ENCODE data around the gene KRTAP5-7.
"Not testable (repeated sequence)": the region's sequence is repeated elsewhere in the genome, so short reads cannot be mapped to it uniquely, and the experiment has no call there.

KRTAP5-7 gene

DNA sequence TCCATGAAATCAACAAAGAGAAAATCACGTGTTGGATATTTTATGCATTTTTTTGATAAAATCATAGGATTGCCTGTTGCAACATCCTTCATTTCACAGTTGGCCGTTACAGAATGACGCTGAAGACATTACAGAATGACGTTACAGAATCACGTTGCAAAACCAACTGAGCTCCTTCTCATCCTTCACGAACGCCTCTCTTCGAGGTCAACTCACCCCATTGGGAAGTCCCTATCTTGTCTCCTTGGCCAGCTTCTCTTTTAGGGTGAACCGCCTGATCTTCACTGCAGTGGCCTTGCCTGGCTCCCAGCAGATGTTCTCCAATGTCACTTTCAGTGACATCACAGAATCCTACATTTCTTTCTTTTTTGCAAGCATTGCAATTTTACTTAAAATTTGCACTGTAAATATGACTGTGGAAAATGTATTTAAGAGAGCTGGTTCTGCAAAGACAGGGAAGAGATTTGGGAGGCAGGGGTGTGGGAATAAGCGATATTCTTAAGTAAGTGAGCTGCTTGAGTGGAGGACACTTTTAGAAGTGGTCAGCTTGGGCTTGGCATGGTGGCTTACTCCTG lies 5.1 kb downstream of the KRTAP5-7 start:
- in situ Hi-C loops (cut with MboI; ENCODE audit: low sequenced_read_pairs): no loop called here

DNA sequence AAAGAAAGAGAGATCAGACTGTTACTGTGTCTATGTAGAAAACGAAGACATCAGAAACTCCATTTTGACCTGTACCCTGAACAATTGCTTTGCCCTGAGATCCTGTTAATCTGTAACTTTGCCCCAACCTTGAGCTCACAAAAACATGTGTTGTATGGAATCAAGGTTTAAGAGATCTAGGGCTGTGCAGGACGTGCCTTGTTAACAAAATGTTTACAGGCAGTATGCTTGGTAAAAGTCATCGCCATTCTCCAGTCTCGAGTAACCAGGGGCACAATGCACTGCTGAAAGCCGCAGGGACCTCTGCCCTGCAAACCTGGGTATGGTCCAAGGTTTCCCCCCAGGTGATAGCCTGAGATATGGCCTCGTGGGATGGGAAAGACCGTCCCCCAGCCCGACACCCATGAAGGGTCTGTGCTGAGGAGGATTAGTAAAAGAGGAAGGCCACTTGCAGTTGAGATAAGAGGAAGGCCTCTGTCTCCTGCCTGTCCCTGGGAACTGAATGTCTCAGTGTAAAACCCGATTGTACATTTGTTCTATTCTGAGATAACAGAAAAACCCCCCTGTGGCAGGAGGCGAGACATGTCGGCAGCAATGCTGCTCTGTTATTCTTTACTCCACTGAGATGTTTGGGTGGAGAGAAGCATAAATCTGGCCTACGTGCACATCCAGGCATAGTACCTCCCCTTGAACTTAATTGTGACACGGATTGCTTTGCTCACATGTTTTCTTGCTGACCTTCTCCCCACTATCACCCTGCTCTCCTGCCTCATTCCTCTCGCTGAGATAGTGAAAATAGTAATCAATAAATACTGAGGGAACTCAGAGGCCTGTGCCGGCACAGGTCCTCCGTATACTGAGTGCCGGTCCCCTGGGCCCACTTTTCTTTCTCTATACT lies 7.9 kb downstream of the KRTAP5-7 start:
- in situ Hi-C loops (cut with MboI; ENCODE audit: low sequenced_read_pairs): not testable (repeated sequence)

DNA sequence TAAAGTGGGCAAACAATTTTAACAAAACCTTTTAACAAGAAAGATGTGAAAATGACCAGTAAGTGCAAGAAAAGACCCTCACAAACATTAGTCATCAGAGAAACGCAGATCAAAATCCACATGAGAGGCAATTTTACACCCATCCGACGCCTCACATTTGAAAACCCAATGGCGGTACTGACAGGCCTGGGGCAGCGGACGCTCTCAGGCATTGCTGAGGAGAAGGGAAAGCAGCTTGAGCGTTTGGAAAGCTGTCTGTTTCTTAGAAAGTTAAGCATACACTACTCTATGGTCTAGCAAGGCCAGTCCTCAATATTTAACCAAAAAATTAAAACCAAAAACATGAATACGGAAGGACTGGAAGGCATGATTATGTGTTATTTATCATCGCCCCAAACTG lies 8.8 kb downstream of the KRTAP5-7 start:
- in situ Hi-C loops (cut with MboI; ENCODE audit: low sequenced_read_pairs): no loop called here

DNA sequence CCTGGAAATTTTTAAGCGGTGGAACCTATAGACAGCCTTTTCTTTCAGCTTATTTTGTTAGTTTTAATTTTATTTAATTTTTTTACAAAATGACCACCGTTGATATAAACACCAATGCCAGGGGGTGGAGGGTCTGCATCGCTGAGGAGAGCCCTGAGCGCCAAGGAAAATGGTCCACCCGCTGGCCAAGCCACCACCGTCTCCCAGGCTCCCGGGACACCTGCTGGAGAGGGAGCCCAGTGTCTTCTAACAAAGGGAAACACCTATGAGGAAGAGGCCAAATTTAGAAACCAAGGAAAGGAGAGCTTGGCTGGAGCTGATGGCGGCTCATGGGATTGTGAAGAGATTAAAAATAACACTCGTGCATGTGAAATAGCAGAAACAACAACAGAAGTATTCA lies 10.5 kb downstream of the KRTAP5-7 start:
- in situ Hi-C loops (cut with MboI; ENCODE audit: low sequenced_read_pairs): no loop called here

DNA sequence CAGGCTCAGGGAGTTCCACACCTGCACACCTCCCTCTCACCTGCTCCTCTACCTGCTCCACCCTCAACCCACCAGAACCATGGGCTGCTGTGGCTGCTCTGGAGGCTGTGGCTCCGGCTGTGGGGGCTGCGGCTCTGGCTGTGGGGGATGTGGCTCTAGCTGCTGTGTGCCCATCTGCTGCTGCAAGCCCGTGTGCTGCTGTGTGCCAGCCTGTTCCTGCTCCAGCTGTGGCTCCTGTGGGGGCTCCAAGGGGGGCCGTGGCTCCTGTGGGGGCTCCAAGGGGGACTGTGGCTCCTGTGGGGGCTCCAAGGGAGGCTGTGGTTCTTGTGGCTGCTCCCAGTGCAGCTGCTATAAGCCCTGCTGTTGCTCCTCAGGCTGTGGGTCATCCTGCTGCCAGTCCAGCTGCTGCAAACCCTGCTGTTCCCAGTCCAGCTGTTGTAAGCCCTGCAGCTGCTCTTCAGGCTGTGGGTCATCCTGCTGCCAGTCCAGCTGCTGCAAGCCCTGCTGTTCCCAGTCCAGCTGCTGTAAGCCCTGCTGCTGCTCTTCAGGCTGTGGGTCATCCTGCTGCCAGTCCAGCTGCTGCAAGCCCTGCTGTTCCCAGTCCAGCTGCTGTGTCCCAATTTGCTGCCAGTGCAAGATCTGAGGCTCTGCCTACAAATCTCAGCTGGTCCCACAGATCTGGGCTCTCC lies 11.1 kb downstream of the KRTAP5-7 start, which contains the start of gene KRTAP5-8:
TSS of gene KRTAP5-8 (plus strand) at position 49 of the 689 bp plus-strand sequence. CDS start at position 80, 31 bp downstream.
- in situ Hi-C loops (cut with MboI; ENCODE audit: low sequenced_read_pairs): not testable (repeated sequence)

DNA sequence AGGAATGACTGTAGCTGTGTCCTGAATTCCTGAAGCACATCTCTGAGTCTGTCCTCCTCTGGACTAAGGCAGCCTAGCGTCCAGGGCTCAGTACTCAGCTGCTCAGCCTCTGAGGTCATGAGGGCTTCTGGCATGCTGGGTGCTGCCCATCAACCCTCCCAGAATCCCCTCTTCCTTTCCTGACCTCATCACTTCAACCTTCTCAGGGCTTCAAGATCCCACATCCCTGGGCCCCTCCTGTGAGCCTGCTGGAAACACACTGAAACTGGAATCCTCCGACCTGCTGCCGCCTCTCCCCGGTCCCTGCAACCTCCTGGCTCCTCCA lies 11.6 kb downstream of the KRTAP5-7 start:
- in situ Hi-C loops (cut with MboI; ENCODE audit: low sequenced_read_pairs): no loop called here

DNA sequence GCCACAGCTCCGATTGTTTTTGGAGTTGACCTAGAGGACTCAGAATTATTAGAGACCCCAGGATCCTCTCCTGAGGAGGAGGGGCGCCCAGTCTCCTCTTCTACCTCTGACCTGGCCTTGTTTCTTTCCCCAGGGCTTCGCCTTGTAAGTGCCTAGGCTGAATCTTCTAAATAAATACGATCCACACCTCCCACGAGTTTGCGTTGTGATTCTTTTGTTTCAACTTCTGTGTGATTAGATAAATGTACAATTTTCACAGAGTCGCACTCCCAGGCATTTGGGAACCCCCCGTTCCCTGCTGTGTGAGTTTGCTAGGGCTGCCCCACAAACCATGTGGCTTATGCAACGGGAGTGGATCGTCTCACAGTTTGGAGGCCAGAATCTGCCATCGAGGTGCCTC lies 11.9 kb downstream of the KRTAP5-7 start:
- in situ Hi-C loops (cut with MboI; ENCODE audit: low sequenced_read_pairs): no loop called here

DNA sequence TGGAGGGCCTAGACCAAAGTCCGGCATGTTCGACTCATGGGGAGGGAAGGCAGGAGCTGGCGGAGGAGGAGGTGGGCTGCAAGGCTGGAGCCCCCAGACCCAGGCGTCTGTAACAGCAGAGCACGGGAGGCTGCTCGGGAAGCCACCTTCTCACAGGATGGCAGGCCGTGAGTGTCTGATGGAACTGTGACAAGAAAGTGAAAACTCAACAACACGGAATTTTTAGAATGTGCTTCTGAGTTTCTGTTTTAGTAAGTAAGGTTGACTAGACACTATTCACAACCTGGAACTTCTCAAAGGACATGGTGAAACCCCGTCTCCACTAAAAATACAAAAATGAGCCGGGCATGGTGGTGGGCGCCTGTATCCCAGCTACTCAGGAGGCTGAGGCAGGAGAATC lies 12.9 kb downstream of the KRTAP5-7 start:
- in situ Hi-C loops (cut with MboI; ENCODE audit: low sequenced_read_pairs): not testable (repeated sequence)

DNA sequence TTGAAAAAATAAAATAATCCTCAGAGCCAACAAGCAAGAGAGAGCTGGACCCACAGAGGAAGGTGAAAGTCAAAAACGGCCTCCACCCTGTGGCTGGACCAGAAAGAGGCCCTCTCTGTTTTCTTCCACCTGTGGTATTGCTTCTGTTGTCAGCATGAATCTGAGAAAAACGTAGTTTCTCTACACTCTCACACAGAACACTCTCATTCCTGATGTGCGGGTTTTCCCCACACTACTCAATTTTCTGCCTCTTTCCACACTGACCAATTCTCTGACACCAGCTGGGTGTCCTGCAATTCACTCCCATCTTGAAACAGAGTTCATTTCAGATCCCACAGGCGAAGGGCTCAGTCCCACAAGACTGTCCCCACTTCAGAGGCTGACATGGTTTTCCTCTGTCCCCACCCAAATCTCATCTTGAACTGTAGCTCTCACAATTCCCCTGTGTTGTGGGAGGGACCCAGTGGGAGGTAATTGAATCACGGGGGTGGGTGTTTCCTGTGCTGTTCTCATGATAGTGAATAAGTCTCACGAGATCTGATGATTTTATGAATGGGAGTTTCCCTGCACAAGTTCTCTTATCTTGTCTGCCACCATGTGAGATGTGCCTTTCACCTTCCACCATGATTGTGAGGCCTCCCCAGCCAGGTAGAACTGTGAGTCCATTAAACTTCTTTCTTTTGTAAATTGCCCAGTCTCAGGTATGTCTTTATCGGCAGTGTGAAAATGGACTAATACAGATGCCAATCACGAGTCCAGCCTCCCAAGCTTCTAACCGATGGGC lies 13.6 kb downstream of the KRTAP5-7 start:
- in situ Hi-C loops (cut with MboI; ENCODE audit: low sequenced_read_pairs): not testable (repeated sequence)

DNA sequence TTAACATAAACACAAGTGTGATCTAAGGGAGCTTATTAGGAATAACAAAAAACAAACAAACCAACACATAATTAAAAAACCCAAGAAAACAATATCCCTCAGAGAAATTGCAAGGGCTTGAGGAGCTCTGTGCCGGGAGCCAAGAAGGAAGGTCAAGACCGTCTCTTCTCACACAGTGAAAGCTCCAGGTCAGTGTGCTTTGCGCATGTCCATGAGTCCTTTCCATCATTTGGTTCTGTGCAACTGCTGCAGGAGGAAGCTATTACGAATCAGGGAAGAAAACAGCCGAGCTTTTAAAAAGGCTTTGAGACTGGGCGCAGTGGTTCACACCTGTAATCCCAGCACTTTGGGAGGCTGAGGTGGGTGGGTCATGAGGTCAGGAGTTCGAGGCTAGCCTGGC lies 15.3 kb downstream of the KRTAP5-7 start:
- in situ Hi-C loops (cut with MboI; ENCODE audit: low sequenced_read_pairs): no loop called here

DNA sequence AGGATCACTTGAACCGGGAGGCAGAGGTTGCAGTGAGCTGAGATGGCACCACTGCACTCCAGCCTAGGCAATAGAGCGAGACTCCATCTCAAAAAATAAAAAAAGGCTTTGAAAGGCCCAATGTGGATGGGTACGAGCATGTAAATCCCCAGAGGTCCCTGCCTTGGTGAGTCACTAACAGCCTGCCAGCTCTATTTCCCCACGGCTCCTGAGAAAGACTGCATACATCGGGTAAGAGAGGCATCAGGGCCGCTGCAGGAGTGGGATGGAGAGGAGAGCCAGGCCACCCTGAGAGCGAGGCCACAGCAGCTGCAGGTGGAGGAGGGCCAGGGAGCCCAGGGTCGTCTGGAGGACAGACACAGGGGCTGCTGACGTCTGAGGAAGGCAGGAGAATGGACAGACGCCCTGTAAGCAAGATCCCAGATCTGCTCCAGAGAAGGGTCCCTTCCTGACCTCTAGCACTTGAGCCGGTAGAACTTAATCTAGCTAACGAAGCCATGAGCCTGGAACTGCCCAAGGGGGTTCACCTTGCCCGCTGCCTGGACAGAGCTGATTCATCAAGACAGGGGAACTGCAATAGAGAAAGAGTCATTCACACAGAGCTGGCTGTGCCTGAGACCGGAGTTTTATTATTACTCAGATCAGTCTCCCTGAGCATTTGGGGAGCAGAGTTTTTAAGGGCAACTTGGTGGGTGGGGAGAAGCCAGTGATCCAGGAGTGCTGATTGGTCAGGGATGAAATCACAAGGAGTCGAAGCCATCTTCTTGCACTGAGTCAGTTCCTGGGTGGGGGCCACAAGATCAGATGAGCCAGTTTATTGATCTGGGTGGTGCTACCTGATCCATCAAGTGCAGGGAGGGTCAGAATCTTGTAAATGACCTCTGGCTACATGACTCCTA lies 16.1 kb downstream of the KRTAP5-7 start:
- in situ Hi-C loops (cut with MboI; ENCODE audit: low sequenced_read_pairs): no loop called here

DNA sequence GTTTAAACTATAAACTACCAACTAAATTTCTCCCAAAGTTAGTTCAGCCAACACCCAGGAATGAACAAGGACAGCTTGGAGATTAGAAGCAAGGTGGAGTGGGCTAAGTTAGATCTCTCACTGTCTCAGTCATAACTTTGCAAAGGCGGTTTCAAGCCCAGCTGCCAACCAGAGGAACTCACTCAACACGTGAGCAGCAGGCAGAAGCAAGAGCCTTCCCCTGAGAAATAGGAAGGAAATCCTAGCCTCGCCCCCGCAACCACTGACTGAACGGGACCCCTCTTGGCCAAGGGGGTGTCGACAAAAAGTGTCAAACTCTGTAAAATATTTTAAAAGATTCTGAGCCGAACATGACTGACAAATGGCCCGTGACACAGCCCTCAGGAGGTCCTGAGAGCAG lies 16.8 kb downstream of the KRTAP5-7 start:
- in situ Hi-C loops (cut with MboI; ENCODE audit: low sequenced_read_pairs): no loop called here

DNA sequence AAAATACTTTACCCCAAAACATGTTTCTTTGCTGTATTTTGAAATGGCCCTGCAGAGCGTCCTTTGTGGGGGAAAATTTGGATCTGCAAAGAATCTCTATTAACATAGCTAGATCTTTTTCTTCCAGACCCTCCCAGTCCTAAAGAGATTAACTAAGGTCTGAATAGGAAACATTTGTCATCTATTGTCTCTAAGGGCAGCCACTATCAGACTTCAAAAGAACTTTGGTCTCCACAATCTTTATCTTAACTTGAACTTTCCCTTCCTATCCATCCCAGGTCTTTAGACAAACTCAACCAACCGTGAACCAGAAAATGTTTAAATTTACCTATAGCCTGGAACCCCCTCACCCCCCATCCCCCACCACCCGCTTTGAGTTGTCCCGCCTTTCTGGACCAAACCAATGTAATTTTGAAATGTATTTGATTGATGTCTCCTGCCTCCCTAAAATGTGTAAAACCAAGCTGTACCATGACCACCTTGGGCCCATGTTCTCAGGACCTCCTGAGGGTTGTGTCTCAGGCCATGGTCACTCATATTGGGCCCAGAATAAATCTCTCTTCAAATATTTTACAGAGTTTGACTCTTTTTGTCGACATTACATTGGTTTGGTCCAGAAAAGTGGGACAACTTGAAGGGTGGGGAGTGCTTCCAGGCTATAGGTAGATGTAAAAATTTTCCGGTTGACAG lies 17.6 kb downstream of the KRTAP5-7 start:
- in situ Hi-C loops (cut with MboI; ENCODE audit: low sequenced_read_pairs): no loop called here

DNA sequence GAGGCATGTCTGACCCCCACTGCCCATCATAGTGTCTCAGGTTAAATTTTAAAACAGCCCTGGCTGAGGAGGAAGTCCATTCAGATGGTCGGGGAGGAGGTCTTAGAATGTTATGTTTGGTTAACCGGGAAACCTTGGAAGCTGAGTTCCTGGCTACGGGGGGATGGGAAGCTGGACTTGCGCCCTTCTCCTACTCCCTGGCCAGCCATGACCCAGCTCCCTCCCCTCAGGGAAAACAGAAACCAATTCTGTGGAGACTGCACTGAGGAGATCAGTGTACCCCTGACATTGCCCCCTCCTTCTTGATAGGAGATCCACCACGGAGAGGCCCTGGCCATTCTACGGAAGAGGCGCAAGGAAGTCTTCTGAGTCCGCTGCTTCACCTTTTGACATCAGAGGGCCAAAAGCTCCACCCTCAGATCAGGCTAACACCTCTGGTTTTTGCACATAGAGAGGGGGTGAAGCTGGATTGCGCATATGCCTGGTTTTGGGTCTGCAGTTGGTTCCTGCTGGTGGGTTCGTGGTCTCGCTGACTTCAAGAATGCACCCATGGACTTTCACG lies 18.4 kb downstream of the KRTAP5-7 start:
- in situ Hi-C loops (cut with MboI; ENCODE audit: low sequenced_read_pairs): no loop called here

DNA sequence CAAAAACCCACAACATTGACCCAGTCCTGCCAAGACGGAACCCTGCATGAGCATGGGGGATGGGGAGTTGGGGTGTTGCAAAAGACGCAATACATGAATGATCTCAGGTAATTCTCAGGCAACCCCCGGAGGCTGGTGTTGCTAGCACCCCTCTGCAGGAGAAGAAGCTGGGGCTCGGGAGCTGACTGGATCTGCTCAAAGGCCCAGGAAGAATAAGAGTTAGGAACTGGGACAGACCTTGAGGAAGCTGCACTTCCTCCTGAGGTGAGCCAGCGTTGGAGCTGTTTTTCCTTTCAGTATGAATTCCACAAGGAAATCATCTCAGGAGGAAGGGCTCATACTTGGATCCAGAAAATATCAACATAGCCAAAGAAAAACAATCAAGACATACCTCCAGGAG lies 21.1 kb downstream of the KRTAP5-7 start, which contains the start of gene KRTAP5-9:
TSS of gene KRTAP5-9 (plus strand) at position 301 of the 400 bp plus-strand sequence. CDS start 238 bp downstream, outside the sequence.
- in situ Hi-C loops (cut with MboI; ENCODE audit: low sequenced_read_pairs): no loop called here

DNA sequence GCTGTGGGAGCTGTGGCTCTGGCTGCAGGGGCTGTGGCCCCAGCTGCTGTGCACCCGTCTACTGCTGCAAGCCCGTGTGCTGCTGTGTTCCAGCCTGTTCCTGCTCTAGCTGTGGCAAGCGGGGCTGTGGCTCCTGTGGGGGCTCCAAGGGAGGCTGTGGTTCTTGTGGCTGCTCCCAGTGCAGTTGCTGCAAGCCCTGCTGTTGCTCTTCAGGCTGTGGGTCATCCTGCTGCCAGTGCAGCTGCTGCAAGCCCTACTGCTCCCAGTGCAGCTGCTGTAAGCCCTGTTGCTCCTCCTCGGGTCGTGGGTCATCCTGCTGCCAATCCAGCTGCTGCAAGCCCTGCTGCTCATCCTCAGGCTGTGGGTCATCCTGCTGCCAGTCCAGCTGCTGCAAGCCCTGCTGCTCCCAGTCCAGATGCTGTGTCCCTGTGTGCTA lies 21.7 kb downstream of the KRTAP5-7 start:
- in situ Hi-C loops (cut with MboI; ENCODE audit: low sequenced_read_pairs): no loop called here

DNA sequence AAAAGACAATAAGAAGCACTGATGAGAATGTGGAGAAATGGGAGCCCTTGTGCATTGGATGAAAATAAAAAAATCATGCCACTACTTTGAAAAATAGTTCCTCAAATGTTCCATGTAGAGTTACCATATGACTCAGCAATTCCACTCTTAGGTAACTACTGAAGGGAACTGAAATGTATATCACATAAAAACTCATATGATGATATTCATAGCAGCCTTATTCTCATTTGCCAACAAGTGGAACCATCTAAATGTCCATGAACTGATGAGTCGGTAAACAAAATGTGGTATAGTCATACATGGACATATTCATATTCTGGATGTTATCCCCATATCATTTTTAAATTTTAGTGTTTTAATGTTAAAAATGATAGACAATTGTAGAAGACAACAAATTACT lies 24.6 kb downstream of the KRTAP5-7 start:
- in situ Hi-C loops (cut with MboI; ENCODE audit: low sequenced_read_pairs): no loop called here

DNA sequence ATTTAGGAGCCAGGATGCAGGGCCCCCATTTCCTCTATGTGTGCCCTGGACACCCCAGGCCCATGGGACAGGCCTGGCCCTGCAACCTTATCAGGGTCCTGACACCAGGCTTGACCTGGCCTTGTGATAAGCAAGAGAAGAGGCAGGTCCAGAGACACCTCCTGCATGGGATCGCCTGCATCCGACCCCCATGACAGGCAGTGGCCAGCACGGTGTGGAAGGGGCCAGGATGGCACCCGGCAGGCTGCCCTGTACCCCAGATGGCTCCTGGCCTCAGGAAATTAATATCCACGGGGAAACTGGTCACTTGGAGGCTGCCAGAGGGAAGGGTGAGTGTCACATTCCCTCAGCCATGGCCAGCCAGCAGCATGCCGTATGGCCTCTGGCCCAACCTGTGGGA lies 27.9 kb downstream of the KRTAP5-7 start:
- in situ Hi-C loops (cut with MboI; ENCODE audit: low sequenced_read_pairs): no loop called here

DNA sequence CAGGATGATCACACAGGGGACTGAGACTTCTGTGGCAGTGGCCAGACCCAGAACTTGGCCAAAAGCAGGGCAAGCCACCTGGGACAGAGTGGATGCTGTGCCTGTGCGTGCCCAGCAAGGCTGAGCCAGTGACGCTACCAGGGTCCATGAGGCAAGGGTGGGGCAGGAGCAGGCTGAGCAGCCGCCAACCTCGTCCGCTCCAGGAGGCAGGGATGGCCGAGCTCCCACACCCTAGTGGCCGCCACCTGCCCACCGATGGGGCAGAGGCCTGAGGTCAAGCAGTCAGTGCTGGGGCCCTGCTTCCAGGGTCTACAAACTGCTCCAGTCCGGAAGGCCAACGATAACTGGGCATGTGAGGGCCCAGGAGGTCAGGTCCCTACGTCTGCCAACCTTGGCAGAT lies 28.4 kb downstream of the KRTAP5-7 start:
- in situ Hi-C loops (cut with MboI; ENCODE audit: low sequenced_read_pairs): no loop called here

Measured in HL-60/S4 treated with phorbol 12-myristate 13-acetate at 8.2 ng/mL for 4 days and 3 days (cell line).